HEK293 (cell line): ENCODE measurements around the gene SVIL.

Experiments
- CTCF ChIA-PET: fragments of 350-600 bp; formaldehyde crosslinking; extraction: SDS; loops from one replicate; lab custom pipeline; 2021; ENCODE audit warnings: antibody characterized with exemption; lab: Yijun Ruan, JAX
- POLR2A ChIA-PET: fragments of 300-600 bp; formaldehyde crosslinking; extraction: SDS; loops from one replicate; lab custom pipeline; 2020; ENCODE audit warnings: antibody characterized with exemption, inconsistent platforms; lab: Yijun Ruan, JAX
- H3K27ac ChIP-seq: fragments of 200-500 bp; sonication (Bioruptor generic); 2 replicates; pipeline ENCODE4 v1.5.1; 2014; ENCODE audit warnings: low read depth, low read length, control low read depth, inconsistent platforms; ENCODE audit errors: extremely low read depth
- H3K36me3 ChIP-seq, 2 experiments: fragments of 200-500 bp in 1 of 2; sonication (Bioruptor generic) in 1 of 2; 1 replicate in 1 of 2; 2 replicates in 1 of 2; pipeline ENCODE4 v1.5.1; 2014 to 2017; ENCODE audit warnings: inconsistent platforms in 2 of 2, low read length in 2 of 2; ENCODE audit not compliant: control insufficient read depth in 2 of 2, insufficient read depth in 1 of 2
- H3K4me1 ChIP-seq: fragments of 200-500 bp; sonication (Bioruptor generic); 2 replicates; pipeline ENCODE4 v1.5.1; 2014; ENCODE audit warnings: mild to moderate bottlenecking, low read length, inconsistent platforms; ENCODE audit not compliant: control insufficient read depth, insufficient read depth
- H3K4me3 ChIP-seq: 2 replicates; pipeline ENCODE4 v1.5.1; 2011; ENCODE audit warnings: low read depth, mild to moderate bottlenecking, control low read depth, low read length, moderate library complexity
- H3K9me3 ChIP-seq: fragments of 200-500 bp; sonication (Bioruptor generic); 2 replicates; pipeline ENCODE4 v1.5.1; 2014; ENCODE audit warnings: low read depth, low read length, inconsistent platforms; ENCODE audit not compliant: control insufficient read depth, insufficient read depth
- GLIS2 ChIP-seq: fragments of 450-650 bp; formaldehyde crosslinking; IDR thresholded peaks from 2 replicates; pipeline ENCODE4 v1.5.1; 2016; ENCODE audit warnings: missing biosample characterization, missing genetic modification characterization
- HOXC10 ChIP-seq: sonication (generic); formaldehyde crosslinking; IDR thresholded peaks from 2 replicates; pipeline ENCODE4 v1.8.1; 2023; ENCODE audit warnings: mild to moderate bottlenecking, missing genetic modification reagents
- KLF17 ChIP-seq: fragments of 450-650 bp; formaldehyde crosslinking; IDR thresholded peaks from 2 replicates; pipeline ENCODE4 v1.5.1; 2016; ENCODE audit warnings: missing biosample characterization, missing genetic modification characterization
- REPIN1 ChIP-seq: fragments of 450-650 bp; formaldehyde crosslinking; IDR thresholded peaks from 2 replicates; pipeline ENCODE4 v1.5.1; 2017; ENCODE audit warnings: missing biosample characterization, missing genetic modification characterization, low read depth
- SALL2 ChIP-seq: fragments of 450-650 bp; formaldehyde crosslinking; IDR thresholded peaks from 2 replicates; pipeline ENCODE4 v1.5.0; 2017; ENCODE audit warnings: missing biosample characterization, mild to moderate bottlenecking, missing genetic modification characterization, borderline replicate concordance
- SCRT1 ChIP-seq: fragments of 450-650 bp; formaldehyde crosslinking; IDR thresholded peaks from 2 replicates; pipeline ENCODE4 v1.5.1; 2016; ENCODE audit warnings: missing biosample characterization, missing genetic modification characterization, borderline replicate concordance
- SETDB1 ChIP-seq: IDR thresholded peaks from one replicate; pipeline ENCODE4 v1.6.1; 2017; ENCODE audit warnings: mild to moderate bottlenecking, low read length, moderate library complexity, mixed read lengths; ENCODE audit not compliant: insufficient read length
- SP3 ChIP-seq: fragments of 450-650 bp; formaldehyde crosslinking; IDR thresholded peaks from 2 replicates; pipeline ENCODE4 v1.5.1; 2016; ENCODE audit warnings: missing biosample characterization, missing genetic modification characterization
- TSHZ1 ChIP-seq: fragments of 450-650 bp; formaldehyde crosslinking; IDR thresholded peaks from 2 replicates; pipeline ENCODE4 v1.5.1; 2016; ENCODE audit warnings: missing biosample characterization, missing genetic modification characterization, borderline replicate concordance
- ZNF214 ChIP-seq: fragments of 450-650 bp; formaldehyde crosslinking; IDR thresholded peaks from 2 replicates; pipeline ENCODE4 v1.5.1; 2017; ENCODE audit warnings: missing biosample characterization, mild to moderate bottlenecking, missing genetic modification characterization, borderline replicate concordance
- ZNF223 ChIP-seq: fragments of 450-650 bp; formaldehyde crosslinking; IDR thresholded peaks from 2 replicates; pipeline ENCODE4 v1.5.1; 2016; ENCODE audit warnings: missing biosample characterization, missing genetic modification characterization
- ZNF24 ChIP-seq: fragments of 450-650 bp; formaldehyde crosslinking; IDR thresholded peaks from 2 replicates; pipeline ENCODE4 v1.5.1; 2016; ENCODE audit warnings: missing biosample characterization, missing genetic modification characterization
- ZNF600 ChIP-seq: fragments of 450-650 bp; formaldehyde crosslinking; IDR thresholded peaks from 2 replicates; pipeline ENCODE4 v1.5.1; 2016; ENCODE audit warnings: missing biosample characterization, missing genetic modification characterization
- ZNF626 ChIP-seq: fragments of 450-650 bp; sonication (Bioruptor Pico); formaldehyde crosslinking; IDR thresholded peaks from 2 replicates; pipeline ENCODE4 v1.5.1; 2018; ENCODE audit warnings: missing biosample characterization, missing genetic modification characterization, inconsistent platforms
- ZNF629 ChIP-seq: fragments of 450-650 bp; formaldehyde crosslinking; IDR thresholded peaks from 2 replicates; pipeline ENCODE4 v1.5.1; 2017; ENCODE audit warnings: missing biosample characterization, missing genetic modification characterization
- ZSCAN30 ChIP-seq: fragments of 450-650 bp; IDR thresholded peaks from 2 replicates; pipeline ENCODE4 v1.5.1; 2018; ENCODE audit warnings: missing biosample characterization, mild to moderate bottlenecking, missing genetic modification characterization, moderate library complexity
- TF ChIP-seq, protein P1 (sequence below): fragments of 450-650 bp; formaldehyde crosslinking; IDR thresholded peaks from 2 replicates; pipeline ENCODE4 v1.5.1; 2016; ENCODE audit warnings: missing biosample characterization, missing genetic modification characterization
- TF ChIP-seq, protein P2 (sequence below): fragments of 450-650 bp; formaldehyde crosslinking; IDR thresholded peaks from 2 replicates; pipeline ENCODE4 v1.5.1; 2016; ENCODE audit warnings: missing biosample characterization, missing genetic modification characterization

SVIL gene

DNA sequence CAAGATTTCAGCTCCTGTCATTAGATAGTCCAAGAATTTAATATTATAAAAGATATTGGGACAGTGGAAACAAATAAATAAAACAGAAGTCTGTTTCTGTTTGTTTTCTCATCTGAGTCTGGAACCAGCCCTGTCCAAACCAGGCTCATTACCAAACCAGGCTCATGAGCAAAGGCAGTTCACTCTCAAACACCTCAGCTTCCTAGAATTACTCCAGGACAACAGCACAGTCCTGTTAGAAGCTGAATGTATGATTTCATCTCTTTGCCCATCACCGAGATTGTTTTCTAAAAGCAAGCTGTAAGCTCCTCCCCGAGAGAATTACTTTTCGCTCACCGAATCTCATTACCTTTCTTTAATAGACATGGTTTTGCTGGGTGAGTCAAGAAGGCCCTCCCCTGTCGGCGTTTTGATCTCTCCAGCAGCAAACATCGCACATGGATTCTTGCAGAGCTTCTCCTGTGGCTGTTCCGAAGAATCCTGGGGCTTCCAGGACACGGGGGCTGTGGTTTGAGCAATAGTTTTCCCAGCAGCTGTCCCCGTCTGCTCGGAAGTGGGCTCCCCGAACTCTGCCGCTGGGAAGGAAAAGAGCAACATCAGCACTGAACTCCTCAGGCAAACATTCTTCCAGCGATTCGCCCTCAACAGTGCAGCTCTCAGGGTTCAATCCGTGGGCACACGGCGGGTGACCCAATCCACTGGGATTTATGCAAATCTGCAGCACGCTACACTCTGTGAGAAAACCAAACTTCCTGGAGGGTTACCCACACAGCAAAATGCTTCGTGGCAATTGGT is 112.5 kb downstream of the SVIL start:
- POLR2A ChIA-PET, result no interaction called here

More for the DNA sequence above, 112.5 kb downstream of the SVIL start:
- Histone ChIP-seq H3K36me3 (peaks cover 4 to 41% of the 10 kb centered on the region in 2 experiments), H3K4me1 (no peaks in the 10 kb centered on the region), H3K4me3 (no peak overlapping the region), H3K27ac (no peak overlapping the region), H3K9me3 (no peaks in the 10 kb centered on the region)
- TF ChIP-seq REPIN1 (tag by site-specific recombination), result no peak
- no peak for TF ChIP-seq ZSCAN30 (tag by site-specific recombination)
- TF ChIP-seq ZNF24 (tag by site-specific recombination), result no peak
- no peak for TF ChIP-seq ZNF223 (tag by site-specific recombination)
- TF ChIP-seq SP3 (tag by site-specific recombination), result no peak
- no peak for TF ChIP-seq SETDB1
- no peak for TF ChIP-seq ZNF626 (tag by site-specific recombination)
- TF ChIP-seq SCRT1 (tag by site-specific recombination), result no peak
- TF ChIP-seq HOXC10 (CRISPR knock-in tag), result no peak
- TF ChIP-seq ZNF600, result no peak
- TF ChIP-seq ZNF629 (tag by site-specific recombination), result no peak
- TF ChIP-seq ZNF214 (tag by site-specific recombination), result no peak
- TF ChIP-seq, protein P1, sequence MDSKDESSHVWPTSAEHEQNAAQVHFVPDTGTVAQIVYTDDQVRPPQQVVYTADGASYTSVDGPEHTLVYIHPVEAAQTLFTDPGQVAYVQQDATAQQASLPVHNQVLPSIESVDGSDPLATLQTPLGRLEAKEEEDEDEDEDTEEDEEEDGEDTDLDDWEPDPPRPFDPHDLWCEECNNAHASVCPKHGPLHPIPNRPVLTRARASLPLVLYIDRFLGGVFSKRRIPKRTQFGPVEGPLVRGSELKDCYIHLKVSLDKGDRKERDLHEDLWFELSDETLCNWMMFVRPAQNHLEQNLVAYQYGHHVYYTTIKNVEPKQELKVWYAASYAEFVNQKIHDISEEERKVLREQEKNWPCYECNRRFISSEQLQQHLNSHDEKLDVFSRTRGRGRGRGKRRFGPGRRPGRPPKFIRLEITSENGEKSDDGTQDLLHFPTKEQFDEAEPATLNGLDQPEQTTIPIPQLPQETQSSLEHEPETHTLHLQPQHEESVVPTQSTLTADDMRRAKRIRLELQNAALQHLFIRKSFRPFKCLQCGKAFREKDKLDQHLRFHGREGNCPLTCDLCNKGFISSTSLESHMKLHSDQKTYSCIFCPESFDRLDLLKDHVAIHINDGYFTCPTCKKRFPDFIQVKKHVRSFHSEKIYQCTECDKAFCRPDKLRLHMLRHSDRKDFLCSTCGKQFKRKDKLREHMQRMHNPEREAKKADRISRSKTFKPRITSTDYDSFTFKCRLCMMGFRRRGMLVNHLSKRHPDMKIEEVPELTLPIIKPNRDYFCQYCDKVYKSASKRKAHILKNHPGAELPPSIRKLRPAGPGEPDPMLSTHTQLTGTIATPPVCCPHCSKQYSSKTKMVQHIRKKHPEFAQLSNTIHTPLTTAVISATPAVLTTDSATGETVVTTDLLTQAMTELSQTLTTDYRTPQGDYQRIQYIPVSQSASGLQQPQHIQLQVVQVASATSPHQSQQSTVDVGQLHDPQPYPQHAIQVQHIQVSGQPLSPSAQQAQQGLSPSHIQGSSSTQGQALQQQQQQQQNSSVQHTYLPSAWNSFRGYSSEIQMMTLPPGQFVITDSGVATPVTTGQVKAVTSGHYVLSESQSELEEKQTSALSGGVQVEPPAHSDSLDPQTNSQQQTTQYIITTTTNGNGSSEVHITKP (tag by site-specific recombination), result no peak
- TF ChIP-seq, protein P2, sequence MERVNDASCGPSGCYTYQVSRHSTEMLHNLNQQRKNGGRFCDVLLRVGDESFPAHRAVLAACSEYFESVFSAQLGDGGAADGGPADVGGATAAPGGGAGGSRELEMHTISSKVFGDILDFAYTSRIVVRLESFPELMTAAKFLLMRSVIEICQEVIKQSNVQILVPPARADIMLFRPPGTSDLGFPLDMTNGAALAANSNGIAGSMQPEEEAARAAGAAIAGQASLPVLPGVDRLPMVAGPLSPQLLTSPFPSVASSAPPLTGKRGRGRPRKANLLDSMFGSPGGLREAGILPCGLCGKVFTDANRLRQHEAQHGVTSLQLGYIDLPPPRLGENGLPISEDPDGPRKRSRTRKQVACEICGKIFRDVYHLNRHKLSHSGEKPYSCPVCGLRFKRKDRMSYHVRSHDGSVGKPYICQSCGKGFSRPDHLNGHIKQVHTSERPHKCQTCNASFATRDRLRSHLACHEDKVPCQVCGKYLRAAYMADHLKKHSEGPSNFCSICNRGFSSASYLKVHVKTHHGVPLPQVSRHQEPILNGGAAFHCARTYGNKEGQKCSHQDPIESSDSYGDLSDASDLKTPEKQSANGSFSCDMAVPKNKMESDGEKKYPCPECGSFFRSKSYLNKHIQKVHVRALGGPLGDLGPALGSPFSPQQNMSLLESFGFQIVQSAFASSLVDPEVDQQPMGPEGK (tag by site-specific recombination), result no peak
- TF ChIP-seq SALL2 (tag by site-specific recombination), result no peak
- no peak for TF ChIP-seq TSHZ1 (tag by site-specific recombination)
- no peak for TF ChIP-seq GLIS2 (tag by site-specific recombination)
- no peak for TF ChIP-seq KLF17 (tag by site-specific recombination)
- CTCF ChIA-PET, result interaction anchor here (0.5 to 3.5 kb wide), 4 partner anchors 9 to 28 kb away, joined by 3 to 25 read pairs (median 14); no protein-coding TSS in a partner anchor
